HCT116 (cell line): ENCODE measurements around the gene CMIP. TPM values are rescaled to one million over a fixed set of nuclear protein-coding genes. Genes with fewer than 3 reads are reported as not detected.
A peak's percentile ranks its signal among the peaks of the same experiment; 100 is the strongest.

Experiments used
- ATAC-seq: fragments of 200-7000 bp; cut with Tn5 transposase; 2 replicates; pipeline ENCODE4 v1.9.1; 2020; ENCODE audit warnings: mild to moderate bottlenecking, moderate library complexity
- BruUV-seq: library from RNA; stranded (reverse); fragments of 400-500 nt; replicated peaks from 2 replicates; lab custom pipeline; 2021; lab: Mats Ljungman, UMichigan
- CTCF ChIA-PET: fragments of 300-600 bp; sonication (Branson Sonifier 250); formaldehyde crosslinking; loops from one replicate; lab custom pipeline; 2021; ENCODE audit warnings: antibody characterized with exemption; lab: Charles Lee
- POLR2A ChIA-PET: fragments of 300-600, 350-600 bp; sonication (Branson Sonifier 250); formaldehyde crosslinking; loops from one replicate; lab custom pipeline; 2021; ENCODE audit warnings: antibody characterized with exemption; lab: Charles Lee
- RAD21 ChIA-PET, 2 experiments: fragments of 300-600 bp; sonication (Branson Sonifier 250); formaldehyde crosslinking; loops; one replicate each; lab custom pipeline; 2023; ENCODE audit warnings: low total read pairs in 2 of 2; ENCODE audit not compliant: uncharacterized antibody in 2 of 2, unreplicated experiment in 2 of 2, low non-redundant PET in 1 of 2; lab: Charles Lee
- DNase-seq: peaks from one replicate; pipeline ENCODE4 v3.0.0-alpha.2; 2010; ENCODE audit warnings: low read depth, low spot score
- H2AFZ ChIP-seq: fragments of 200-600 bp; shearing (Covaris generic), sonication (generic); 2 replicates; pipeline ENCODE4 v1.6.1; 2017; ENCODE audit warnings: low read depth, mixed run types, mixed read lengths, antibody characterized with exemption, low read length; ENCODE audit not compliant: poor library complexity, severe bottlenecking
- H3K27ac ChIP-seq: 2 replicates; pipeline ENCODE4 v1.5.1; 2012; ENCODE audit warnings: low read depth, low read length
- H3K27me3 ChIP-seq: fragments of 200-600 bp; sonication (generic); 2 replicates; pipeline ENCODE4 v1.6.1; 2016; ENCODE audit warnings: mixed run types, low read length, mixed read lengths; ENCODE audit not compliant: insufficient read depth
- H3K36me3 ChIP-seq, 2 experiments: fragments of 200-500 bp in 1 of 2; fragments of 200-600 bp in 1 of 2; sonication (Bioruptor generic) in 1 of 2; sonication (generic) in 1 of 2; 2 replicates each; pipeline versions ENCODE4 v1.5.1 to v1.6.1; 2014 to 2016; ENCODE audit warnings: low read length in 2 of 2, inconsistent platforms in 1 of 2, mixed read lengths in 1 of 2, mixed run types in 1 of 2; ENCODE audit not compliant: insufficient read depth in 2 of 2, control insufficient read depth in 1 of 2
- H3K4me1 ChIP-seq, 2 experiments: fragments of 200-600 bp in 1 of 2; sonication (generic) in 1 of 2; 2 replicates each; pipeline versions ENCODE4 v1.5.1 to v1.6.1; 2012 to 2017; ENCODE audit warnings: low read length in 2 of 2, inconsistent platforms in 1 of 2, mild to moderate bottlenecking in 1 of 2, mixed read lengths in 1 of 2, mixed run types in 1 of 2, moderate library complexity in 1 of 2; ENCODE audit not compliant: insufficient read depth in 2 of 2, control insufficient read depth in 1 of 2
- H3K4me2 ChIP-seq: fragments of 200-600 bp; sonication (generic); 2 replicates; pipeline ENCODE4 v1.6.1; 2017; ENCODE audit warnings: mixed run types, low read length, mixed read lengths
- H3K4me3 ChIP-seq, 2 experiments: fragments of 200-600 bp in 1 of 2; sonication (generic) in 1 of 2; replicated peaks in 1 of 2; 2 replicates each; pipeline ENCODE4 v1.5.1; 2011 to 2016; ENCODE audit warnings: low read length in 2 of 2, control low read depth in 1 of 2, low read depth in 1 of 2, mild to moderate bottlenecking in 1 of 2, mixed read lengths in 1 of 2, mixed run types in 1 of 2
- H3K79me2 ChIP-seq: fragments of 200-600 bp; sonication (generic); 2 replicates; pipeline ENCODE4 v1.6.1; 2017; ENCODE audit warnings: mild to moderate bottlenecking, mixed run types, low read length, moderate library complexity, mixed read lengths; ENCODE audit not compliant: insufficient read depth
- H3K9ac ChIP-seq: fragments of 200-600 bp; sonication (generic); 2 replicates; pipeline ENCODE4 v1.6.1; 2016; ENCODE audit warnings: low read length, mixed read lengths
- H3K9me2 ChIP-seq: fragments of 200-600 bp; sonication (generic), shearing (Covaris generic); 2 replicates; pipeline ENCODE4 v1.6.1; 2017; ENCODE audit warnings: mixed run types, mild to moderate bottlenecking, moderate library complexity; ENCODE audit not compliant: insufficient read depth
- H3K9me3 ChIP-seq, 2 experiments: fragments of 200-500 bp in 1 of 2; fragments of 200-600 bp in 1 of 2; sonication (Bioruptor generic) in 1 of 2; sonication (generic) in 1 of 2; 2 replicates each; pipeline ENCODE4 v1.6.1; 2014 to 2017; ENCODE audit warnings: low read length in 2 of 2, mixed read lengths in 2 of 2, inconsistent platforms in 1 of 2, low read depth in 1 of 2, mild to moderate bottlenecking in 1 of 2, mixed run types in 1 of 2, moderate library complexity in 1 of 2; ENCODE audit not compliant: control insufficient read depth in 1 of 2, insufficient read depth in 1 of 2
- H4K20me1 ChIP-seq: fragments of 200-600 bp; sonication (generic), shearing (Covaris generic); 2 replicates; pipeline ENCODE4 v1.6.1; 2017; ENCODE audit warnings: mixed run types, mild to moderate bottlenecking, moderate library complexity; ENCODE audit not compliant: insufficient read depth
- CTCF ChIP-seq, 3 experiments: fragments of 200-600 bp in 1 of 3; sonication (generic) in 1 of 3; IDR thresholded peaks in 2 of 3; conservative IDR thresholded peaks in 1 of 3; 2 replicates each; pipeline ENCODE4 v1.5.1; 2012 to 2017; ENCODE audit warnings: low read depth in 2 of 3, low read length in 2 of 3, antibody characterized with exemption in 1 of 3, borderline replicate concordance in 1 of 3, control low read depth in 1 of 3, mild to moderate bottlenecking in 1 of 3, mixed read lengths in 1 of 3, mixed run types in 1 of 3, moderate library complexity in 1 of 3; ENCODE audit not compliant: insufficient read depth in 1 of 3
- EZH2 ChIP-seq: fragments of 200-600 bp; sonication (generic); IDR thresholded peaks from 2 replicates; pipeline ENCODE4 v1.6.1; 2017; ENCODE audit warnings: antibody characterized with exemption, mixed run types
- EZH2phosphoT487 ChIP-seq: fragments of 200-600 bp; IDR thresholded peaks from 2 replicates; pipeline ENCODE4 v1.6.1; 2018; ENCODE audit warnings: antibody characterized with exemption, borderline replicate concordance
- FOSL1 ChIP-seq: IDR thresholded peaks from 2 replicates; pipeline ENCODE4 v1.6.1; 2012; ENCODE audit warnings: low read depth
- RAD21 ChIP-seq: IDR thresholded peaks from 2 replicates; pipeline ENCODE4 v1.6.1; 2012; ENCODE audit warnings: low read depth, mild to moderate bottlenecking
- SIN3A ChIP-seq: IDR thresholded peaks from 2 replicates; pipeline ENCODE4 v1.6.1; 2012; ENCODE audit warnings: low read depth
- SP1 ChIP-seq: IDR thresholded peaks from 2 replicates; pipeline ENCODE4 v1.6.1; 2012; ENCODE audit warnings: low read depth
- SRF ChIP-seq: IDR thresholded peaks from 2 replicates; pipeline ENCODE4 v1.6.1; 2012; ENCODE audit warnings: low read depth
- YY1 ChIP-seq: IDR thresholded peaks from 2 replicates; pipeline ENCODE4 v1.6.1; 2011; ENCODE audit warnings: low read length, low read depth, moderate library complexity, mild to moderate bottlenecking; ENCODE audit not compliant: insufficient replicate concordance; ENCODE audit errors: extremely low read depth
- ZBTB33 ChIP-seq: IDR thresholded peaks from 2 replicates; pipeline ENCODE4 v1.6.1; 2011; ENCODE audit warnings: mild to moderate bottlenecking, low read length, moderate library complexity; ENCODE audit not compliant: insufficient replicate concordance; ENCODE audit errors: extremely low read depth
- ZNF274 ChIP-seq: fragments of 200-500 bp; sonication (Bioruptor generic); IDR thresholded peaks from 2 replicates; pipeline ENCODE4 v1.6.1; 2014; ENCODE audit warnings: mild to moderate bottlenecking, low read depth, low read length, inconsistent platforms
- intact Hi-C: fragments of 100-400 bp; cut with micrococcal nuclease; formaldehyde crosslinking; loops from 2 replicates; pipeline ENCODE4 v1.10.0; 2022
- total RNA-seq: library from RNA; stranded (reverse); gene quantifications from one replicate; pipeline ENCODE4 v1.2.1, GENCODE V29; 2021; ENCODE audit not compliant: unreplicated experiment

Gene CMIP
- total RNA-seq, 1 experiment from 2014 or later: 64.6 TPM

GRCh38 chr16:81445966-81446906 is 1.6 kb downstream of the CMIP start:
- ChIA-PET POLR2A (no interaction called here), CTCF (no interaction called here), RAD21 (no interaction called here)
- peaks cover 61% of the 10 kb centered on the region for H3K79me2 ChIP-seq
- no peak for TF ChIP-seq YY1
- TF ChIP-seq EZH2phosphoT487: no peak
- TF ChIP-seq EZH2: no peak
- TF ChIP-seq SRF: no peak
- TF ChIP-seq CTCF (IDR thresholded peaks at IDR 0.05 in 2 of 3, conservative IDR thresholded peaks at IDR 0.05 in 1 of 3; ENCODE audit: borderline replicate concordance in 1 of 3, insufficient read depth in 1 of 3, low read depth in 2 of 3, low read length in 2 of 3): no peak
- TF ChIP-seq FOSL1: no peak
- no peak for TF ChIP-seq SP1
- TF ChIP-seq ZNF274: no peak
- no peak for TF ChIP-seq SIN3A
- no peak for TF ChIP-seq ZBTB33
- no peak for TF ChIP-seq RAD21
- ATAC-seq (no peak), DNase-seq (no peak)
- no peak overlapping the region for H2AFZ ChIP-seq
- BruUV-seq: TSS peak; percentile 53
- peaks cover 0 to 8% of the 10 kb centered on the region in 2 experiments; a peak in 1 of 4 replicates for H3K36me3 ChIP-seq
- no peaks in the 10 kb centered on the region for H3K9me3 ChIP-seq
- no peaks in the 10 kb centered on the region for H3K27me3 ChIP-seq
- no peaks in the 10 kb centered on the region for H3K9me2 ChIP-seq
- intact Hi-C loops: no loop called here
- H3K4me2 ChIP-seq: peak overlapping the region; percentile 83
- peaks cover 15% of the 10 kb centered on the region; the same call in 1 of the 2 replicates for H4K20me1 ChIP-seq
- H3K4me3 ChIP-seq: peak overlapping the region; percentile 62 to 86
- H3K9ac ChIP-seq: peak overlapping the region; percentile 92
- H3K4me1 ChIP-seq: peaks cover 18 to 70% of the 10 kb centered on the region in 2 experiments; a peak in 3 of 4 replicates
- H3K27ac ChIP-seq: peak overlapping the region; percentile 59
